NCI-H1105 (cell line): Measurements from ENCODE around the gene IRX4.

ENCODE experiments used
- DNase-seq: peaks from one replicate; lab custom pipeline; 2025; lab: John Stamatoyannopoulos, UW

The IRX4 gene

GRCh38 chr5:1891391-1891790 lies 8.7 kb upstream of the IRX4 start:
- no peak for DNase-seq

- DNase-seq = no peak
These were observed 7.6 kb upstream of the IRX4 start for GRCh38 chr5:1890296-1890695.

GRCh38 chr5:1889321-1890065 lies 6.8 kb upstream of the IRX4 start:
- no peak for DNase-seq

GRCh38 chr5:1888541-1889251 lies 6.0 kb upstream of the IRX4 start:
- DNase-seq = no peak

GRCh38 chr5:1887588-1888360 lies 5.0 kb upstream of the IRX4 start:
- no peak for DNase-seq

- DNase-seq = peak; percentile 31
These were observed 4.3 kb upstream of the IRX4 start for GRCh38 chr5:1886846-1887587.

GRCh38 chr5:1885868-1886845 lies 3.4 kb upstream of the IRX4 start:
- no peak for DNase-seq

GRCh38 chr5:1885404-1885755 lies 2.7 kb upstream of the IRX4 start:
- no peak for DNase-seq

GRCh38 chr5:1884678-1885403 lies 2.1 kb upstream of the IRX4 start:
- DNase-seq = no peak

- no peak for DNase-seq
These were observed 1.4 kb upstream of the IRX4 start for GRCh38 chr5:1883925-1884677.

- peak; percentile 31 for DNase-seq
These were observed 597 bp upstream of the IRX4 start for GRCh38 chr5:1883120-1883924.

- DNase-seq = no peak
These were observed 891 bp downstream of the IRX4 start for GRCh38 chr5:1881731-1882336.

- DNase-seq = no peak
These were observed 1.6 kb downstream of the IRX4 start for GRCh38 chr5:1881098-1881572.

- DNase-seq = no peak
These were observed 2.2 kb downstream of the IRX4 start for GRCh38 chr5:1880377-1881025.

- DNase-seq = no peak
These were observed 3.1 kb downstream of the IRX4 start for GRCh38 chr5:1879292-1880263.

- DNase-seq = no peak
These were observed 4.5 kb downstream of the IRX4 start for GRCh38 chr5:1878050-1878849.
